H1 (cell line): Measurements from ENCODE around the gene ACAA1. TPM values are rescaled to one million over a fixed set of nuclear protein-coding genes. Genes with fewer than 3 reads are reported as not detected.

Source experiments
- ASH2L ChIP-seq: fragments of 200-600, 300-600 bp; sonication (generic); IDR thresholded peaks from one replicate; pipeline ENCODE4 v1.7.1; 2017; ENCODE audit warnings: low read length
- ATF3 ChIP-seq: IDR thresholded peaks from 2 replicates; pipeline ENCODE4 v1.6.1; 2011; ENCODE audit warnings: low read depth, mild to moderate bottlenecking, low read length; ENCODE audit not compliant: insufficient read depth
- CTCF ChIP-seq, 3 experiments: IDR thresholded peaks; 1 replicate in 2 of 3; 2 replicates in 1 of 3; pipeline versions ENCODE4 v1.5.1 to v1.6.1; 2011; ENCODE audit warnings: low read length in 3 of 3, mild to moderate bottlenecking in 3 of 3, inconsistent platforms in 2 of 3, low read depth in 1 of 3, moderate library complexity in 1 of 3; ENCODE audit not compliant: insufficient read depth in 1 of 3; ENCODE audit errors: control extremely low read depth in 1 of 3
- RBBP5 ChIP-seq: IDR thresholded peaks from 2 replicates; pipeline ENCODE4 v1.7.1; 2012; ENCODE audit warnings: low read depth, mild to moderate bottlenecking, inconsistent platforms, low read length, moderate library complexity, borderline replicate concordance
- polyA plus RNA-seq, 7 experiments: library from polyadenylated mRNA; depleted of rRNA in 3 of 7; stranded (reverse) in 5 of 7; unstranded in 2 of 7; fragments of >200 nt in 5 of 7; fragments of 200-250 nt in 2 of 7; gene quantifications; 1 replicate in 5 of 7; 2 replicates in 1 of 7; 4 replicates in 1 of 7; pipeline versions ENCODE4 v1.2.1 to v1.2.3, GENCODE V29; 2011 to 2013; ENCODE audit warnings: missing spikeins in 2 of 7, mixed read lengths in 2 of 7
- total RNA-seq: library from RNA; stranded (reverse); fragmentation: NEBNext Ultra II Directional; extraction: Animal tissue kit (Norgen Biotek cat#: 25700); gene quantifications from 2 replicates; pipeline ENCODE4 v1.2.1, GENCODE V29; 2021

The ACAA1 gene
- total and polyA plus RNA-seq, 2 of the 8 experiments (the other 6 are each of a cell fraction or from before 2014, with no cell fraction given): 23.1 to 34.8 TPM

- TF ChIP-seq ASH2L (no peak), RBBP5 (no peak), ATF3 (no peak), CTCF (IDR thresholded peaks at IDR 0.05; ENCODE audit: control extremely low read depth in 1 of 3, insufficient read depth in 1 of 3, low read depth in 1 of 3, low read length in 3 of 3) (no peak)
Observed at GRCh38 chr3:38177181-38177580, 40.3 kb upstream of the ACAA1 start (continued).
